Activated T-cell treated with anti-CD3 and anti-CD28 coated beads, Interleukin-2, amount 50 U/mL, for 24 hours (primary cell): ENCODE results near the gene CCDC178.

Source experiments
- DNase-seq: peaks from one replicate; pipeline ENCODE4 v3.0.0-alpha.2; 2020
- H3K27ac Mint-ChIP-seq: 2 replicates; pipeline ENCODE4 v1.8.0; 2020; ENCODE audit warnings: mild to moderate bottlenecking, mixed read lengths
- H3K27me3 Mint-ChIP-seq: 2 replicates; pipeline ENCODE4 v1.8.0; 2020; ENCODE audit warnings: mixed read lengths
- H3K36me3 Mint-ChIP-seq: 2 replicates; pipeline ENCODE4 v1.8.0; 2020; ENCODE audit warnings: low read depth, mixed read lengths
- H3K4me1 Mint-ChIP-seq: 2 replicates; pipeline ENCODE4 v1.8.0; 2020; ENCODE audit warnings: low read depth, mixed read lengths
- H3K4me3 Mint-ChIP-seq: 2 replicates; pipeline ENCODE4 v1.8.0; 2020; ENCODE audit warnings: mild to moderate bottlenecking, moderate library complexity, mixed read lengths
- H3K9me3 Mint-ChIP-seq: 2 replicates; pipeline ENCODE4 v1.8.0; 2020; ENCODE audit warnings: mixed read lengths

The CCDC178 gene, protein sequence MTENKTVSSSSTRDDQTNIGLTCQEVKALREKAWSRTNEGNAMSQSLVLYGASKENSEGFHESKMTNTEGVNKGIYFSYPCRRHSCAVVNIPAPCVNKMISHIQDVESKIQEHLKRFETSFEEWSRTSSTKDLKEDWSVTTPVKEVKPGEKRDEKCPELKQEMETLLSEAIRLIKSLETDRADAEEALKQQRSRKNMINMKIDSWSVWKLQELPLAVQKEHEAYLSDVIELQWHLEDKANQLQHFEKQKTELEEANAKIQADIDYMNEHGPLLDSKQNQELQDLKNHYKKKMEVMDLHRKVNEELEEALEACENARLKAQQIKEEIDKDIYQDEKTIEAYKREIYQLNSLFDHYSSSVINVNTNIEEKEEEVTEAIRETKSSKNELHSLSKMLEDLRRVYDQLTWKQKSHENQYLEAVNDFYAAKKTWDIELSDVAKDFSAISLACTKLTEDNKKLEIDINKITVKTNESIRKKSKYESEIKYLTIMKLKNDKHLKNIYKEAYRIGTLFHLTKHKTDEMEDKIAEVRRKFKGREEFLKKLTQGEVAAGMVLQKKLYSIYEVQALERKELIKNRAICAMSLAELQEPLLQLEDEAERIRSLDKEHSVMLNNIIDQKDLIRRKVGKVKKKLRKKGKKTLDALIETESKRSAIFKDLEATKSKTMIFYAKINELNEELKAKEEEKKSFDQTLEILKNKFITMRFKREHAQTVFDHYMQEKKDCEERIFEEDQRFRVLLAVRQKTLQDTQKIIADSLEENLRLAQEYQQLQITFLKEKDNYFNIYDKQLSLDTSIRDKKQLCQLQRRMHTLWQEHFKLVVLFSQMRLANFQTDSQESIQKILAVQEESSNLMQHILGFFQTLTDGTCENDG

DNA sequence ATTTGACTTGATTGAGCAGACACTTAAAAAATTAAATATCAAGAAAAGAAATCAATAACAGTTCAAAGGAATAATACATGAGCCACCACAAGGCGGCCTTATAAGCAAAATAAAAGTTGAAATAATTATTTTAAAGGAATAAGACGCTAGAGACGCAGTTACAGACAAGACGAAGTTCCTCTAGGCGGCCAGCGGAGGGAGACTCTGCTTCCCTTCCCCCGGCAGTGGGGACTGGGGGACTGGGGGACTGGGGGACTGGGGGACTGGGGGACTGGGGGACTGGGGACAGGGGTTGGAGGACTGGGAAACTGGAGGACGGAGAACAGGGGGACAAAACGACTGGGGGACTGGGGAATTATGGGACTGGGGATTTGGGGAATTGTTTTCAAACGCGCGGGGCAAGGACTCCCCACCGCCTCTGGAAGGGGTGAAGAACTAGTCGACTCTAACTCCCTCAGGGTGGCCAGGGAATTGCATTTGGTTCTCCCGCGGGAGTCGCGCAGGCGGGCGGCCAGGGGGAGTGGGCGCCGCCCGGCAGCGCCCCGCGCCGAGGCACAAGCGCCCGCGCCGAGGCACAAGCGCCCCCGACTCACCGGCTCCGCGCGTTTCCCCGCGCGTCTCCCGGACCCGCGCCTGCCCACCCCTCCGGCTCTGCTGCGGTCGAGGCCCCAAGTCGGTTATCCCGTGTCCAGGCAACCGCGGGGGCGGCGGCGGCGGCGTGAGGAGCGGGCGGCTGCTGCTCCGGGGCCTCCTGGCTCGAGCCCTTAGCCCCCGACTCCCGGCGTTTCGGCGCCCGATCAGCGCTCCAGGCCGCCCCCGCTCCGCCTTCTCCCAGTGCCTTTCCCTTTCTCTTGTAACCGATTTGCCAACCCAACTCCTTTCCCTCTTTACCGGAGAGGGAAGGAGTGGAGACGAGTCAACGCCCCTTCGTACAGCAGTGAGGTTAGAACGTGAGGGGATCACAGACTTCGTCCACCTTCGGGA is at the start of gene CCDC178:
Gene CCDC178 (minus strand): TSS at position 662 of the 984 bp plus-strand sequence. CDS start 28,633 bp downstream, outside the sequence.
- H3K9me3 Mint-ChIP-seq, result peaks cover 8% of the 10 kb centered on the region
- no peaks in the 10 kb centered on the region for H3K36me3 Mint-ChIP-seq
- H3K4me3 Mint-ChIP-seq, result no peak within 1 kb of the TSS
- no peaks in the 10 kb centered on the region for H3K4me1 Mint-ChIP-seq
- peaks cover 16% of the 10 kb centered on the region for H3K27me3 Mint-ChIP-seq
- H3K27ac Mint-ChIP-seq, result no peak within 1 kb of the TSS
- no peak for DNase-seq

DNA sequence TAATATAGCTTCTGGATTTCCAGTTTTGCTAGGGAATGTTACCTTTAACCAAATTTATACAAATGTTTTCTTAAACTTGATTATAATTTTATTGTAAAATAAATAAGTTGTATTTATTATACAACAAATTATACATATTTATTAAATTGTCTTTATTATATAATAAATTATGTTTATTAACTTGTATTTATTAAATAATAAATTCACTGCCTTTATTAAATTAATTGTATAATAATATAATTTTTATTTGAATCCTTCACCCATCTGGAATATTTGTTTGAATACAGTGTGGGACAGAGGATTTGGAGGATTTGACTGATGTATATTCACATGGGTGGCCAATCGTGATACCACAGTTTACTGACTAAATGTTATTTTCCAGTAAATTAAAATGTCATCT is 43.4 kb upstream of the CCDC178 start:
- DNase-seq, result no peak
- Mint-ChIP-seq H3K27ac (no peak overlapping the region), H3K27me3 (no peaks in the 10 kb centered on the region), H3K36me3 (no peaks in the 10 kb centered on the region), H3K4me1 (no peaks in the 10 kb centered on the region), H3K4me3 (no peak overlapping the region), H3K9me3 (peaks cover 2% of the 10 kb centered on the region)

DNA sequence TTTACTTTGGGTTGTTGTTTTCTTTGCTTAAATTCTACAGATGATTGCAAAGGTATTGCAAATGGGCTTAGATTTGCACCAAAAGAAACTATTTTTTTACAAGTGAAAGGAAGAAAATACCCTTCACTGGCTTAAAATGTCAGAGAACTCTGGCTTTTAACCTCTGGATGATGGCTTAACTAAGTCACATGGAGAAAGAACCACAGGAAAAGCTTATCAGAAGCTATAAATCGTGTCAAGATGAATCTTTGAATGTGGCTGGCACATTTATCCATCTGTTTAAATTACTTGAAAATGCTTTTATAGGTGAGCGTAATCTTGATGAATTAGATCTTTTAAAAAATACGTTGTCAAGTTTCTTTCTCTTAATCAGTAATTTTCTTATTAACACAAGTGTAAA is 32.0 kb upstream of the CCDC178 start:
- Mint-ChIP-seq H3K4me1 (no peaks in the 10 kb centered on the region), H3K9me3 (peaks cover 5% of the 10 kb centered on the region), H3K4me3 (no peak overlapping the region), H3K27ac (no peak overlapping the region), H3K27me3 (no peaks in the 10 kb centered on the region), H3K36me3 (no peaks in the 10 kb centered on the region)
- DNase-seq, result no peak

DNA sequence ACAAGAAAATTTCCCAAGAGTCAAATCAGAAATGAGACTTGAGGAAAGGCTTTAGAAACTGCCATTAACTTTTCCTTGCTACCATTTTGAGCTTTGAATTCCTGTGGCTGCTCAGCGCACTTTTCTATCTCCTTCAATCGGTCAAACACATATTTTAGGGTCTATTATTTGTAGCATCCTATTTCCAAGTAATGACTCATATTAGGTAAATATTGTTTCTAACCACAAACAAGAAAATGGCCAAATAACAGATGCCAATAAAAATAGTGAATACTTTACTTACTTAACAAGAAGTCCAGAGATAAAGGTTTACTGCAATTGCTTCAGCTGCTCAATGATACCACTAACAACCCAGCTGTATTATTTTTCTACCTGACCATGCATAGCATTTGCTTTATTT is 29.7 kb upstream of the CCDC178 start:
- Mint-ChIP-seq H3K4me3 (no peak overlapping the region), H3K27ac (no peak overlapping the region), H3K4me1 (no peaks in the 10 kb centered on the region), H3K9me3 (peaks cover 5% of the 10 kb centered on the region), H3K27me3 (no peaks in the 10 kb centered on the region), H3K36me3 (no peaks in the 10 kb centered on the region)
- no peak for DNase-seq

DNA sequence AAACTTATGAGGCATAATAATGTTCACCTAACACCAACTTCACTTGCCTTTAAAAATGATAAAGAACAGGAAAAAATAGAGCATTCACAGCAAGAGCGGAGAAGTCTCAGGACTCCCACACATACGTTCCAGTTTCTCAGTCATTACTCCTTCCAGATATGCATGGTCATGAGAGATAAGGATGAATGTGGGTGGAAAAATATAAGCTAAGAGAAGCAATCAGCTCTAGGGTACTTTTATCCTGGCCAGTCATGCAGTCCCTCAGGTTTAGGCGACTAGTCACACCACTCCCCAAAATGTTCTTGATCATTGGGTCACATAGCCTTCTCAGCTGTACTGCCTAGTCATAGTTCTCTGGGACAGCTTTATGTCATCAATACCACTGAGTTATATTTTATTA is 29.2 kb upstream of the CCDC178 start:
- Mint-ChIP-seq H3K27me3 (no peaks in the 10 kb centered on the region), H3K9me3 (peaks cover 5% of the 10 kb centered on the region), H3K27ac (no peak overlapping the region), H3K4me1 (no peaks in the 10 kb centered on the region), H3K4me3 (no peak overlapping the region), H3K36me3 (no peaks in the 10 kb centered on the region)
- no peak for DNase-seq

DNA sequence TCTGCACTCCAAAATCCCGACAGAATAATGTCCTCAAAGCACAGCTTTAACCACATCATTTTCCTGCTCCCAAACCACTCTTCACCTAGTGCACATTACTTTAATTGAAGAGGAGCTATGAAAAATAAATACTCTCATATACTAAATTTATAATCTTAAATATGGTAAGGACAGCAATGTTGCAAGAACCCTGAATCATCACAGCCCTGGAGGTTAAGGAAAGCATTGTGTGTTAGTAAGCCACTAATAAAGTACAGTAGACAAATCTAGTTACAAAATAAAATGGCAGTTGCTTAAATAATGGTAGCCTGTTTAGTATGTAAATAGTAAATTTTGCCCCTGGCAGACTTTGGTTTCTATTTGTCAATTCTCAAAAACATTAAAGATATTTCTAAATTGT is 27.0 kb upstream of the CCDC178 start:
- H3K9me3 Mint-ChIP-seq, result peaks cover 7% of the 10 kb centered on the region
- DNase-seq, result no peak
- no peak overlapping the region for H3K4me3 Mint-ChIP-seq
- H3K27me3 Mint-ChIP-seq, result no peaks in the 10 kb centered on the region
- H3K36me3 Mint-ChIP-seq, result no peaks in the 10 kb centered on the region
- H3K27ac Mint-ChIP-seq, result no peak overlapping the region
- no peaks in the 10 kb centered on the region for H3K4me1 Mint-ChIP-seq

DNA sequence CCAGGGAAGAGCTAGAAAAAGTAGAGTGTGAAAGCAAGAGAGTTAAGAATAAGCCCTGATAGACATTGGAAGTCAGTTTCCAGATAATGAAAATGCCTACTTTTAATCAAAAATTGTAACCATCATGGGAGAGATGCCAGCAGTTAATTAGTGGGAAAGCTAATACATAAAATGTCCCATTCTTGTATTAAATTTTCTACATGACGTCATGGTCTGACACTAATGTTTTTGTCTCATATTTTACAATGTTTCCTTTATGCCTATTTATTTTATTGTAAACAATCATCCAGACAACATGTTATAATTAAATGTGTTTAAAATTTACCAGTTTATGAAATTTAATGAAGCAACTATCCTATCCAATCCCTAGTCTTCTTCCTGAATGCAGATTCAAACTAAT is 26.3 kb upstream of the CCDC178 start:
- no peak for DNase-seq
- no peaks in the 10 kb centered on the region for H3K4me1 Mint-ChIP-seq
- peaks cover 7% of the 10 kb centered on the region for H3K9me3 Mint-ChIP-seq
- no peaks in the 10 kb centered on the region for H3K36me3 Mint-ChIP-seq
- H3K4me3 Mint-ChIP-seq, result no peak overlapping the region
- H3K27me3 Mint-ChIP-seq, result no peaks in the 10 kb centered on the region
- H3K27ac Mint-ChIP-seq, result no peak overlapping the region

DNA sequence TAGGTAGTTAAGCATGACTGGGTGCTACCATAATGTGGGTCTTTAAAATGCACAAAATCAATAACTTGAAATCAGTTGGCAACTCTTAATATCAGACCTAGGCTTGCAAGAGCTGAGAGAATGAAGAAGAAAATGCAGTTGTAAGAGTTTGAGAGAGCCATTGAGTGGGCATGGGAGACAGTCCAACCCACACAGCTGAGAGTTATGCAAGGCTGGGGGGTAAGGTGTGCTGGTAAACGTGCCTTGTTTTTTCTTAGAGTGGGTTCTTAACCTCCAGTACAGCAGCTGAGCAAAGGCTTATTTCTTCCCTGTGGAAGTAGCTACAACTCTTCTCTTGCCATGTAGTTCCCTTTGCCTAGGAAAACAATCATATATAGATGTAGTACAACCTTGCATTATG is 20.2 kb upstream of the CCDC178 start:
- no peak for DNase-seq
- peaks cover 9% of the 10 kb centered on the region for H3K9me3 Mint-ChIP-seq

DNA sequence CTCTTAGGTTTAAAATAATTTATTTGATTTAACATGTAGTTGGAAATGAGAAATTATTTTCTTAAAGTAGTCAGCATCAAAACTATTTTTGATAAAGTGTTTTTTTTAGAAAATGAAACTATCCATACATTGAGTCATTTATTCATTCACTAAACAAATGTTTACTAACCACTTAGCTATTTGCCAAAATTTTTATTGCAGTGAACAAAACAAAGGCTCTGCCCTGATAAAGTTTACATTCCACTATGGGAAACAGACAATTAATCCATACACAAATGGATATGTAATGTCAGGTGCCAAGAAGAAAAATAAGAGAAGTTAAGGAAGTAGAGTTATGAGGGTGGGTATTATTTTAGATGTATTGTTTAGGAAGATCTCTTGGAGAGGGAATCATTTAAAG is 19.1 kb upstream of the CCDC178 start:
- Mint-ChIP-seq H3K4me1 (no peaks in the 10 kb centered on the region), H3K27ac (no peak overlapping the region)

More for the DNA sequence above, 20.2 kb upstream of the CCDC178 start:
- Mint-ChIP-seq H3K4me3 (no peak overlapping the region), H3K36me3 (no peaks in the 10 kb centered on the region), H3K27me3 (no peaks in the 10 kb centered on the region), H3K27ac (no peak overlapping the region), H3K4me1 (no peaks in the 10 kb centered on the region)

DNA sequence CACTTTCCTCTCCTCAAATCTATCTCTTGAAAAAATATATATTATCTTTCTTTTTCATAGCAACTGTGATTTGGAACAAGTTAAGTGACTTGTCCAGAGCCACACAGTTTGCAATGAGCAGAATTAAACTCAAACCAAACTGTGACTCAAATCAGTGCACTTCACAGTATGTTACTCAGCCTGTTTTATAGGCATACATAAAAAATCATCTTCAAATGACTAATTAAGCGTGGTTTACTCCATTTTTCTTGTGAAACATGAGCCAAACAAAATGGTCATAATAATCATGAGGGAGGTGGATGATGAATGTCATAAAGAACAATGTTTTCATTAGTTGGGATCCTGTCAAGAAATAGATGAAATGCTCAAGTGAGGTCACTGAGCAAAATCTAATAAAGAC is 6.1 kb upstream of the CCDC178 start:
- Mint-ChIP-seq H3K36me3 (no peaks in the 10 kb centered on the region), H3K4me3 (no peak overlapping the region), H3K27ac (no peak overlapping the region), H3K27me3 (no peaks in the 10 kb centered on the region), H3K9me3 (peaks cover 12% of the 10 kb centered on the region), H3K4me1 (no peaks in the 10 kb centered on the region)
- DNase-seq, result no peak

More for the DNA sequence above, 19.1 kb upstream of the CCDC178 start:
- no peak overlapping the region for H3K4me3 Mint-ChIP-seq
- DNase-seq, result no peak
- H3K27me3 Mint-ChIP-seq, result no peaks in the 10 kb centered on the region
- peaks cover 12% of the 10 kb centered on the region for H3K9me3 Mint-ChIP-seq
- no peaks in the 10 kb centered on the region for H3K36me3 Mint-ChIP-seq

DNA sequence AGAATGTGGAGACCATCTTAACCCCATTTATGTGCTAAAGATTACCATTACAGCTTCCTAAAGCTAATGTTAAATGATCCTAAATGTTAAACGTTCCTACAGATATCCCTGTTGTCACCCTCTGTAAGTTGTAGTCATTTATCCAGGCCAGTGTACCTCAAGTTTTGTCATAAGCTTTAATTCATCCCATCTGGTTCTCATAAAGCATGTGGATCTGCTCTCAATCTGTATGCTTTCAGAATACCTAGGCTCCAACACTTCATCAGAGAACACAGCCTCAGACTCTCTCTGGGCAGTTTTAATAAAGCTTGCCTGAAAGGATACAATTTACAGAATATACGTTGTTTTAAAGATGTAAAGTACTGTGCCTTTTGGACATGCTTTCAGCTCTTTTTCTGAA is 4.2 kb upstream of the CCDC178 start:
- DNase-seq, result no peak
- no peak overlapping the region for H3K4me3 Mint-ChIP-seq
- H3K4me1 Mint-ChIP-seq, result no peaks in the 10 kb centered on the region
- no peak overlapping the region for H3K27ac Mint-ChIP-seq
- peaks cover 12% of the 10 kb centered on the region for H3K27me3 Mint-ChIP-seq
- H3K9me3 Mint-ChIP-seq, result peaks cover 12% of the 10 kb centered on the region
- no peaks in the 10 kb centered on the region for H3K36me3 Mint-ChIP-seq

DNA sequence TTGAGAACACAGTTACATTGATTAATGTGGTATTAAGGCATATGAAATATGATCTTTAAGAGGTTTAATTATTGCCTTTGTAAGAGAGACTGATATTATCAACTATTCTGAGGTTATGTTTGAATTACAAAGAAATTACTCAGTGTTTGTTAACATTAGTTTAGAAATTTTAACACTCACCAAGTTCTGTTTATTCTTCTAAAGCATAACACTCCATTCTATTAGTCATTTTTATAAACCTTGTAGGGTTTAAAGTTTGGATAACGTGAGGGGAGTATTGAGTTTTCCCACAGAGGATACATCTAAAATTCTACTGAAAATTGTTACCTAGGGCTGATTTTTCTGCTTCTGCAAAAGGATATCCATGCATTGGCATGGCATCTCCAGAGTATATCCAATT is 7.7 kb downstream of the CCDC178 start:
- Mint-ChIP-seq H3K27me3 (no peaks in the 10 kb centered on the region), H3K27ac (no peak overlapping the region), H3K4me1 (no peaks in the 10 kb centered on the region), H3K36me3 (no peaks in the 10 kb centered on the region), H3K9me3 (peaks cover 12% of the 10 kb centered on the region), H3K4me3 (no peak overlapping the region)
- no peak for DNase-seq

DNA sequence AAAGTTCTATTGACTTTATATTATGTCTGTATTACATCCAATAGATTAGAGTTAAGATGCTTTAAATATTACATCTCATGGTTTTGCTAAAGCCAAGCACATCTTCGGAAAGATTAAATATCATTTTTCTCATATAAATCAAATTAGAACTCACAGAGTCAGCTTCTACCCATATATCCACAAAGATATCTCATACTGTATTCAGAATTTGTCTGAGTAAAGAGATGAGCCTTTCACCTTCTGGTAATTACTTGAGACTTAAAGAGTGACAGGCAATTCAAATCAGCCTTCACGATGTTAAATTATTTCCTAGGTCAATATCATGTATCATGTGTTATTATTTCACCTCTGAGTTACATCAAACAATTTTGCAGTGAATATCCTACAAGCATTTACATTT is 13.0 kb downstream of the CCDC178 start:
- H3K36me3 Mint-ChIP-seq, result no peaks in the 10 kb centered on the region
- no peak overlapping the region for H3K27ac Mint-ChIP-seq
- no peaks in the 10 kb centered on the region for H3K4me1 Mint-ChIP-seq
- peaks cover 4% of the 10 kb centered on the region for H3K9me3 Mint-ChIP-seq
- no peak overlapping the region for H3K4me3 Mint-ChIP-seq
- no peaks in the 10 kb centered on the region for H3K27me3 Mint-ChIP-seq
- no peak for DNase-seq

DNA sequence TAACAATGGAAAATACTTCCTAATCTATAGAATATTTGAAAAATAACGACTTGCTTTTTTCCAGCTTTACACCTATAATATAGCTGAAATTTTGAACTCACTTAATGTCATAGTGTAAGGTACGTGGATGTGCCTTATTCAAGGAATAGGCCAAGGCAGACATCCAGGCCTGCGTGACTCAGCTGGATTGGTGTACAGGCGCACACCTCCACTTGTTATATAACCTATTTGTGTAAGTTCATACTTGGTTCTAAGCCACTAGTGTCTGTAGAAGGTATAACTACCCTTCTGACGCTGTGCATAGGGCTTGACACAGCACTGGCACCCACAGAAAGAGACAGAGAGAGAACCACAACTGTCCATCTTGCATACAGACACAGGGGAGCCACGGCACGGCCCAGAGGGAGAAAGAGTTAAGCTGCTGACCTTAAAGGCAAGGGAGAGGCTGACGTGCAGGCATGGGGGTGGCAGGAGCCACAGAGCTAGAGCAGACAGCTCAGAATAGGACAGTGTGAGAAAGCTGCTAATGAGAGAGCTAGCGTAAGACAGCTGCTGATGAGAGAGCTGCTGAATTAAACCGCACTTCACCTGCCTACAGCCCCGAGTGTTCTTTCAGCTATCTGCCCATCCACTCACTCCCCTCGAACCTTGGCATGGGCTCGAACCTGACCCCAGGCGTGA is 16.1 kb downstream of the CCDC178 start:
- Mint-ChIP-seq H3K27me3 (no peaks in the 10 kb centered on the region), H3K27ac (no peak overlapping the region), H3K9me3 (peaks cover 7% of the 10 kb centered on the region), H3K4me1 (no peaks in the 10 kb centered on the region), H3K36me3 (no peaks in the 10 kb centered on the region), H3K4me3 (no peak overlapping the region)
- no peak for DNase-seq
